GM23338 (cell line): ENCODE measurements around the gene ANKFN1.

Source experiments
- CREB1 ChIP-seq: fragments of 250-450 bp; sonication (Bioruptor Pico); IDR thresholded peaks from 2 replicates; pipeline ENCODE4 v1.5.0; 2020; ENCODE audit warnings: low read depth, mild to moderate bottlenecking, moderate library complexity
- EZH2 ChIP-seq: fragments of 200-600 bp; sonication (generic); IDR thresholded peaks from one replicate; pipeline ENCODE4 v1.8.0; 2017; ENCODE audit warnings: antibody characterized with exemption, mild to moderate bottlenecking, low read depth; ENCODE audit not compliant: unreplicated experiment
- EZH2phosphoT487 ChIP-seq: fragments of 200-600 bp; sonication (generic); IDR thresholded peaks from one replicate; pipeline ENCODE4 v1.8.1; 2018; ENCODE audit warnings: antibody characterized with exemption; ENCODE audit not compliant: unreplicated experiment
- REST ChIP-seq: IDR thresholded peaks from one replicate; pipeline ENCODE4 v1.6.1; 2018; ENCODE audit warnings: antibody characterized with exemption; ENCODE audit not compliant: unreplicated experiment
- TF ChIP-seq, protein P1 (sequence below), 2 experiments: fragments of 200-600 bp in 1 of 2; sonication (generic) in 1 of 2; conservative IDR thresholded peaks; 2 replicates each; pipeline versions ENCODE4 v1.5.1 to v1.6.1; 2016 to 2017; ENCODE audit warnings: antibody characterized with exemption in 2 of 2, low read depth in 2 of 2, mild to moderate bottlenecking in 2 of 2, moderate library complexity in 1 of 2

- TF ChIP-seq, protein P1, sequence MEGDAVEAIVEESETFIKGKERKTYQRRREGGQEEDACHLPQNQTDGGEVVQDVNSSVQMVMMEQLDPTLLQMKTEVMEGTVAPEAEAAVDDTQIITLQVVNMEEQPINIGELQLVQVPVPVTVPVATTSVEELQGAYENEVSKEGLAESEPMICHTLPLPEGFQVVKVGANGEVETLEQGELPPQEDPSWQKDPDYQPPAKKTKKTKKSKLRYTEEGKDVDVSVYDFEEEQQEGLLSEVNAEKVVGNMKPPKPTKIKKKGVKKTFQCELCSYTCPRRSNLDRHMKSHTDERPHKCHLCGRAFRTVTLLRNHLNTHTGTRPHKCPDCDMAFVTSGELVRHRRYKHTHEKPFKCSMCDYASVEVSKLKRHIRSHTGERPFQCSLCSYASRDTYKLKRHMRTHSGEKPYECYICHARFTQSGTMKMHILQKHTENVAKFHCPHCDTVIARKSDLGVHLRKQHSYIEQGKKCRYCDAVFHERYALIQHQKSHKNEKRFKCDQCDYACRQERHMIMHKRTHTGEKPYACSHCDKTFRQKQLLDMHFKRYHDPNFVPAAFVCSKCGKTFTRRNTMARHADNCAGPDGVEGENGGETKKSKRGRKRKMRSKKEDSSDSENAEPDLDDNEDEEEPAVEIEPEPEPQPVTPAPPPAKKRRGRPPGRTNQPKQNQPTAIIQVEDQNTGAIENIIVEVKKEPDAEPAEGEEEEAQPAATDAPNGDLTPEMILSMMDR (conservative IDR thresholded peaks at IDR 0.05; ENCODE audit: low read depth in 2 of 2), result no peak
- TF ChIP-seq EZH2phosphoT487 (no peak), CREB1 (CRISPR knock-in tag) (no peak), REST (no peak), EZH2 (no peak)
Observed at GRCh38 chr17:56184650-56185049, 31.4 kb downstream of the ANKFN1 start.
